H54 (cell line): Measurements from ENCODE around the gene IKZF2.
A peak's percentile ranks its signal among the peaks of the same experiment; 100 is the strongest.

Source experiments
- DNase-seq: peaks from one replicate; pipeline ENCODE4 v3.0.0; 2011; ENCODE audit warnings: low spot score, mixed read lengths; ENCODE audit not compliant: insufficient read length
- FAIRE-seq: peaks from 3 replicates; lab custom pipeline; 2011; peaks lifted over from hg19 to GRCh38; lab: Jason Lieb, UNC
- POLR2A ChIP-seq: IDR thresholded peaks from 2 replicates; pipeline ENCODE4 v1.6.1; 2011; ENCODE audit warnings: low read depth, mild to moderate bottlenecking, low read length

Gene IKZF2

DNA sequence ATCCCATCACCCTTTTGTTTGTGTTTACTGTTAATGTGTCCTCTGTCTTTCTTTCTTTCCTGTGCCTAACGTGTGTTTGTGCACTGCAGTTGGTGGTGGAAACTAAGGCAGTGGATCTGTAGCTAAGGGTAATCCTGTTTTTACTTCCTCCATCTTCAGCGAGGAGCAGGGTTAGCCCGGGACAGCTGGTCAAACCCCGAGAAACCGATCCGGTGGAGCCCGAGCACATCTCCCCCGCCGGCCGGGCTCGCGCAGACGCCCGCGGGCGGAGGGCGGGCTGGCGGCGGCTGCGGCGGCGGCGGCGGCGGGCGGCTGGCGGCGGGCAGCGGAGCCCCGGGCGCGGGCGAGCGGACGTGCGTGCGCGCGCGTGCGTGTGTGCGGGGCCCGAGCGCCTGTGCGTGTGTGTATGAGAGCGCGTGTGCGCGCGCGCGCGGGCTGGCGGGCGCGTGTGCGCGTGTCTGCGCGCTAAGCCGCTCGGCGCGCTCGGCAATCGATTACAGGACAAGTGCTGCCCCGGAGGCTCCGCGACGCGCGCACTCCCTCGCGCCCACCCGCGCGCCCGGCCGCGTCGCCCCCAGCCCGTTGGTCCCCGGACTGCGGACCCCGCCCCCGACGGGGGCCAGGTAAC lies at the start of gene IKZF2:
Gene IKZF2, minus strand, starts transcription at position 176 of the 628 bp plus-strand sequence. CDS start 2,983 bp downstream, outside the sequence.
- DNase-seq (peak; percentile 64), FAIRE-seq (peak; percentile 64)
- TF ChIP-seq POLR2A = peak; percentile 21; the same call in 1 of the 2 replicates

DNA sequence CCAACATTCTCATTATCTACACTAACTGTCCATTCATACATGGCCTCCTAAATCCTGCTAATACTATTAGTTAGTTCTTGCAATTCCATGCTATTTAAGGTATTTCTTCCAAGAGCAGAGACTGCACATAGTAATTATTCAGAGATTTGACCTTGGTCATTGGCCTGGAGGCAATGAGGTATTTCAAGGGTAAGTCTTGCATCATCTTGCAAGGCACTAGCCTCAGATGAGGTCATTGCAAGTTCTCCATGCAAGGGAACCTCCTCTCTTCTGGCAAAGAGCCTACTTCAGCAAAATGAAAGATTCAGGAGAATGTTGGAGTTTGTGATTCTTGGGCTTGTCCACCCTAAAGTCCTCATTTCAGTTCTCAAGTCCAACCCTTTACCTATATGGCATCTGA lies 48.5 kb upstream of the IKZF2 start:
- DNase-seq = no peak
- FAIRE-seq = no peak
- no peak for TF ChIP-seq POLR2A

- TF ChIP-seq POLR2A = no peak
- DNase-seq (no peak), FAIRE-seq (no peak)
Observed at GRCh38 chr2:213189001-213189899, 37.8 kb upstream of the IKZF2 start.

- no peak for TF ChIP-seq POLR2A
- DNase-seq (no peak), FAIRE-seq (no peak)
Observed at GRCh38 chr2:213188533-213188867, 37.1 kb upstream of the IKZF2 start.

- TF ChIP-seq POLR2A = no peak
- DNase-seq (peak; percentile 38), FAIRE-seq (peak; percentile 90)
Observed at GRCh38 chr2:213187833-213188532, 36.6 kb upstream of the IKZF2 start.

DNA sequence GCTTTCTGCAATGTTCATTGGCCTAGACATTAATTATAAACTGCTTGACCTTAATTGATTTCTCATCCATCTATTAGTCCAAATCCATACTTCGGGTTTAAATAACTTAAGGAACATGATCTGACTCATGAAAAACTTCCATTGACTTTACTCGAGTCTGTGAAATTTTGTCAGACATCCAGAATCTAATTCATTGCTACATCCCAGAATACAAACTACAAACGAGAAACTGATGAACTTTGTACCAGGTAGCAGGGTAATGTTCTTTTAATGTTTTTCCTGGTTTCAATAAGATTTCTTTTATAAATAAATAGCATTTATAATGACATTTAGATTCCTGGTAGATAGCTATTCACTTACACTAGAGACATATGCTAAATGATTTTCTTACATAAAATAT lies 36.0 kb upstream of the IKZF2 start:
- TF ChIP-seq POLR2A = no peak
- FAIRE-seq (peak; percentile 30), DNase-seq (no peak)

GRCh38 chr2:213185147-213185822 lies 33.9 kb upstream of the IKZF2 start:
- DNase-seq = no peak
- no peak for TF ChIP-seq POLR2A
- no peak for FAIRE-seq

GRCh38 chr2:213181712-213182111 lies 30.3 kb upstream of the IKZF2 start:
- no peak for FAIRE-seq
- no peak for DNase-seq
- TF ChIP-seq POLR2A = no peak

DNA sequence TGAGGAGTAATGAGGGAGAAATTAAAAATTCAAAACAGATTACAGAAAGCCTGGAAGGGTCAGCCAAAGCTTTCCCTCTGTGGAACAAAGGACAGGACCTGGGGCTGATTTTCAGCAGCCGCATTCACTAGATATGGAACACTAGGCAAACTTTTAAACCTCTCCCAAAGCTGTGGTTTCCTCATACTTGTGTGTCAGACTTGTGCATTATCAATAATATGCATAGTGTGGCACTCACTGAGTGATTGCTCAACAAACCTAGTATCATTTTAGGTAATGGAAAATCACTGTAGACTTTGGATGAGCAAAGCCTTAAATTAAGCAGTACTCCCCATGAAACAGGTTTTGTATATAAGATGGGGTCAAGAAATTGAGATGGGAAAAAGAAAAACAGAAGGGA lies 26.3 kb upstream of the IKZF2 start:
- no peak for TF ChIP-seq POLR2A
- FAIRE-seq (no peak), DNase-seq (no peak)

GRCh38 chr2:213175673-213176247 lies 24.3 kb upstream of the IKZF2 start:
- no peak for DNase-seq
- FAIRE-seq = no peak
- no peak for TF ChIP-seq POLR2A

GRCh38 chr2:213172641-213173040 lies 21.2 kb upstream of the IKZF2 start:
- no peak for DNase-seq
- TF ChIP-seq POLR2A = no peak
- no peak for FAIRE-seq

GRCh38 chr2:213171147-213171546 lies 19.7 kb upstream of the IKZF2 start:
- FAIRE-seq (no peak), DNase-seq (no peak)
- TF ChIP-seq POLR2A = no peak

GRCh38 chr2:213167271-213167930 lies 16.0 kb upstream of the IKZF2 start:
- TF ChIP-seq POLR2A = no peak
- DNase-seq (no peak), FAIRE-seq (no peak)
